GM12878 (cell line): ENCODE results near the gene FAM222B. TPM values are rescaled to one million over a fixed set of nuclear protein-coding genes. Genes with fewer than 3 reads are reported as not detected.

Experiments
- BCL11A ChIP-seq: IDR thresholded peaks from 2 replicates; pipeline ENCODE4 v1.6.1; 2011; ENCODE audit warnings: low read depth, low read length
- CBFB ChIP-seq: IDR thresholded peaks from 2 replicates; pipeline ENCODE4 v1.6.1; 2016; ENCODE audit warnings: antibody characterized with exemption, low read depth
- FOS ChIP-seq: IDR thresholded peaks from 3 replicates; pipeline ENCODE4 v1.6.1; 2011; ENCODE audit warnings: borderline replicate concordance; ENCODE audit not compliant: insufficient read length; ENCODE audit errors: extremely low read depth
- LARP7 ChIP-seq: fragments of 450-650 bp; IDR thresholded peaks from 2 replicates; pipeline ENCODE4 v1.6.1; 2017; ENCODE audit warnings: mild to moderate bottlenecking
- POLR2AphosphoS5 ChIP-seq: IDR thresholded peaks from 2 replicates; pipeline ENCODE4 v1.6.1; 2011; ENCODE audit warnings: mild to moderate bottlenecking, low read length, inconsistent platforms
- SMC3 ChIP-seq: IDR thresholded peaks from 2 replicates; pipeline ENCODE4 v1.6.1; 2011; ENCODE audit warnings: low read length, improper control_type of control experiment, borderline replicate concordance
- TCF12 ChIP-seq: IDR thresholded peaks from 2 replicates; pipeline ENCODE4 v1.6.1; 2011; ENCODE audit warnings: low read depth, mild to moderate bottlenecking, low read length
- YBX1 ChIP-seq: fragments of 450-650 bp; IDR thresholded peaks from 2 replicates; pipeline ENCODE4 v1.6.1; 2016; ENCODE audit warnings: antibody characterized with exemption
- YY1 ChIP-seq: IDR thresholded peaks from 2 replicates; pipeline ENCODE4 v1.6.1; 2011; ENCODE audit warnings: low read depth, mild to moderate bottlenecking, low read length
- ZNF274 ChIP-seq: IDR thresholded peaks from one replicate; pipeline ENCODE4 v1.8.0; 2011; ENCODE audit not compliant: insufficient read length, insufficient read depth
- polyA plus RNA-seq, 11 experiments: library from polyadenylated mRNA; depleted of rRNA in 4 of 11; unstranded in 6 of 11; stranded (reverse) in 5 of 11; fragments of >200 nt; fragmentation: Nextera tagmentation in 4 of 11; fragmentation: Illumina TruSeq in 1 of 11; extraction: Ambion mirVana in 4 of 11; extraction: Trizol in 1 of 11; gene quantifications; 1 replicate in 1 of 11; 2 replicates in 10 of 11; pipeline versions ENCODE4 v1.2.1 to v1.2.3, GENCODE V29; 2011 to 2016; ENCODE audit warnings: inconsistent platforms in 2 of 11, missing spikeins in 2 of 11, low read depth in 1 of 11
- total RNA-seq, 4 experiments: library from RNA; depleted of rRNA in 3 of 4; stranded (reverse); fragments of >200 nt in 3 of 4; fragmentation: Illumina TruSeq in 1 of 4; extraction: Trizol in 1 of 4; gene quantifications; 2 replicates each; pipeline versions ENCODE4 v1.2.1 to v1.2.3, GENCODE V29; 2013 to 2021
- TF ChIP-seq, protein P1 (sequence below), 3 experiments: IDR thresholded peaks in 2 of 3; conservative IDR thresholded peaks in 1 of 3; 2 replicates each; pipeline ENCODE4 v1.5.1; 2011; ENCODE audit warnings: low read depth in 3 of 3, low read length in 3 of 3, mild to moderate bottlenecking in 3 of 3, control low read depth in 2 of 3, moderate library complexity in 2 of 3, inconsistent platforms in 1 of 3, mixed read lengths in 1 of 3; ENCODE audit not compliant: control insufficient read depth in 2 of 3, insufficient read depth in 1 of 3; ENCODE audit errors: extremely low read depth in 1 of 3
- TF ChIP-seq, protein P2 (sequence below): fragments of 450-650 bp; IDR thresholded peaks from 2 replicates; pipeline ENCODE4 v1.6.1; 2016; ENCODE audit warnings: mild to moderate bottlenecking
- TF ChIP-seq, protein P3 (sequence below): IDR thresholded peaks from 2 replicates; pipeline ENCODE4 v1.6.1; 2012; ENCODE audit warnings: low read depth, low read length, improper control_type of control experiment
- TF ChIP-seq, protein P4 (sequence below): IDR thresholded peaks from 2 replicates; pipeline ENCODE4 v1.6.1; 2011; ENCODE audit warnings: mild to moderate bottlenecking, low read depth, low read length, moderate library complexity; ENCODE audit not compliant: insufficient replicate concordance
- TF ChIP-seq, protein P5 (sequence below): fragments of 450-650 bp; IDR thresholded peaks from 2 replicates; pipeline ENCODE4 v1.6.1; 2017; ENCODE audit warnings: mild to moderate bottlenecking, moderate library complexity
- TF ChIP-seq, protein P6 (sequence below): fragments of 450-650 bp; IDR thresholded peaks from 2 replicates; pipeline ENCODE4 v1.6.1; 2016; ENCODE audit warnings: mild to moderate bottlenecking

The FAM222B gene
- total and polyA plus RNA-seq, 10 of the 15 experiments (the other 5 are each of a cell fraction or from before 2014, with no cell fraction given): 2.8 to 18.3 (median 6.4) TPM

DNA sequence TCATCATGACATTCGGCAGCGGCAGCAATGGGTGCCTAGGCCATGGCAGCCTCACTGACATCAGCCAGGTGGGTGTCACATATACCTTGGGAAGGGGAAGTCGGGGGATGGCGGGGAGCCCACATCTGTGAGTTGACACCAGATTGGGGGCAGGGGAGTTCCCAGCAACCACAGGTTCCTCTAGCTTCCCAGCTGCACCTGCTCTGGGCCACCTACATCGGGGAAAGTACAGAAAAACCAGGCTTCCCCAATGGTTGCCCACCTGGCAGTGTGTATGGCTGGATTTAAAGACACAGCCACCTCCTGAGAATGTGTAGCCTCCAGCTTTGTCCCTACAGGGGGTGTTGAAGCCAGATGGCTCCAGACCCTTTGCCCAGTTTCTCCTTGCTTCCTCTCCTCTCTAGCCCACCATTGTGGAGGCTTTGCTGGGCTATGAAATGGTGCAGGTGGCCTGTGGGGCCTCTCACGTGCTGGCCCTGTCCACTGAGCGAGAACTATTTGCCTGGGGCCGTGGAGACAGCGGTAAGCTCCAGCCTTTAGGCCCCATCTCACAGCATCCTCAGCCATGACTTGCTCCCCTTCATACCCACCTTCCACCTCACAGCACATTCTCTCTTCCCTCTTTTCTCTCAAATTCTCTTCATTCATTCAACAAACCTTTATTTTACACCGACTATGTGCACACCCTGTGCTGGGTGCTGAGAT is 103.8 kb downstream of the FAM222B start (continued):
- TF ChIP-seq, protein P1, sequence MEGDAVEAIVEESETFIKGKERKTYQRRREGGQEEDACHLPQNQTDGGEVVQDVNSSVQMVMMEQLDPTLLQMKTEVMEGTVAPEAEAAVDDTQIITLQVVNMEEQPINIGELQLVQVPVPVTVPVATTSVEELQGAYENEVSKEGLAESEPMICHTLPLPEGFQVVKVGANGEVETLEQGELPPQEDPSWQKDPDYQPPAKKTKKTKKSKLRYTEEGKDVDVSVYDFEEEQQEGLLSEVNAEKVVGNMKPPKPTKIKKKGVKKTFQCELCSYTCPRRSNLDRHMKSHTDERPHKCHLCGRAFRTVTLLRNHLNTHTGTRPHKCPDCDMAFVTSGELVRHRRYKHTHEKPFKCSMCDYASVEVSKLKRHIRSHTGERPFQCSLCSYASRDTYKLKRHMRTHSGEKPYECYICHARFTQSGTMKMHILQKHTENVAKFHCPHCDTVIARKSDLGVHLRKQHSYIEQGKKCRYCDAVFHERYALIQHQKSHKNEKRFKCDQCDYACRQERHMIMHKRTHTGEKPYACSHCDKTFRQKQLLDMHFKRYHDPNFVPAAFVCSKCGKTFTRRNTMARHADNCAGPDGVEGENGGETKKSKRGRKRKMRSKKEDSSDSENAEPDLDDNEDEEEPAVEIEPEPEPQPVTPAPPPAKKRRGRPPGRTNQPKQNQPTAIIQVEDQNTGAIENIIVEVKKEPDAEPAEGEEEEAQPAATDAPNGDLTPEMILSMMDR (IDR thresholded peaks at IDR 0.05 in 2 of 3, conservative IDR thresholded peaks at IDR 0.05 in 1 of 3; ENCODE audit: control insufficient read depth in 2 of 3, extremely low read depth in 1 of 3, insufficient read depth in 1 of 3, low read depth in 3 of 3, low read length in 3 of 3): no peak
- TF ChIP-seq, protein P2, sequence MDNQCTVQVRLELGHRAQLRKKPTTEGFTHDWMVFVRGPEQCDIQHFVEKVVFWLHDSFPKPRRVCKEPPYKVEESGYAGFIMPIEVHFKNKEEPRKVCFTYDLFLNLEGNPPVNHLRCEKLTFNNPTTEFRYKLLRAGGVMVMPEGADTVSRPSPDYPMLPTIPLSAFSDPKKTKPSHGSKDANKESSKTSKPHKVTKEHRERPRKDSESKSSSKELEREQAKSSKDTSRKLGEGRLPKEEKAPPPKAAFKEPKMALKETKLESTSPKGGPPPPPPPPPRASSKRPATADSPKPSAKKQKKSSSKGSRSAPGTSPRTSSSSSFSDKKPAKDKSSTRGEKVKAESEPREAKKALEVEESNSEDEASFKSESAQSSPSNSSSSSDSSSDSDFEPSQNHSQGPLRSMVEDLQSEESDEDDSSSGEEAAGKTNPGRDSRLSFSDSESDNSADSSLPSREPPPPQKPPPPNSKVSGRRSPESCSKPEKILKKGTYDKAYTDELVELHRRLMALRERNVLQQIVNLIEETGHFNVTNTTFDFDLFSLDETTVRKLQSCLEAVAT: peak; percentile 7; the same call in 1 of the 2 replicates
- TF ChIP-seq ZNF274 (no peak), YY1 (peak; percentile 70), LARP7 (0 out of 2 replicates have a peak, but pooled peaks have one; percentile 3), BCL11A (peak; percentile 73), SMC3 (no peak), TCF12 (peak; percentile 100), YBX1 (no peak), CBFB (peak; percentile 91), POLR2AphosphoS5 (no peak), FOS (no peak)
- TF ChIP-seq, protein P3, sequence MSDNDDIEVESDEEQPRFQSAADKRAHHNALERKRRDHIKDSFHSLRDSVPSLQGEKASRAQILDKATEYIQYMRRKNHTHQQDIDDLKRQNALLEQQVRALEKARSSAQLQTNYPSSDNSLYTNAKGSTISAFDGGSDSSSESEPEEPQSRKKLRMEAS: no peak; the same call in 1 of the 2 replicates
- TF ChIP-seq, protein P4, sequence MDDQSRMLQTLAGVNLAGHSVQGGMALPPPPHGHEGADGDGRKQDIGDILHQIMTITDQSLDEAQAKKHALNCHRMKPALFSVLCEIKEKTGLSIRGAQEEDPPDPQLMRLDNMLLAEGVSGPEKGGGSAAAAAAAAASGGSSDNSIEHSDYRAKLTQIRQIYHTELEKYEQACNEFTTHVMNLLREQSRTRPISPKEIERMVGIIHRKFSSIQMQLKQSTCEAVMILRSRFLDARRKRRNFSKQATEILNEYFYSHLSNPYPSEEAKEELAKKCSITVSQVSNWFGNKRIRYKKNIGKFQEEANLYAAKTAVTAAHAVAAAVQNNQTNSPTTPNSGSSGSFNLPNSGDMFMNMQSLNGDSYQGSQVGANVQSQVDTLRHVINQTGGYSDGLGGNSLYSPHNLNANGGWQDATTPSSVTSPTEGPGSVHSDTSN: no peak
- TF ChIP-seq, protein P5, sequence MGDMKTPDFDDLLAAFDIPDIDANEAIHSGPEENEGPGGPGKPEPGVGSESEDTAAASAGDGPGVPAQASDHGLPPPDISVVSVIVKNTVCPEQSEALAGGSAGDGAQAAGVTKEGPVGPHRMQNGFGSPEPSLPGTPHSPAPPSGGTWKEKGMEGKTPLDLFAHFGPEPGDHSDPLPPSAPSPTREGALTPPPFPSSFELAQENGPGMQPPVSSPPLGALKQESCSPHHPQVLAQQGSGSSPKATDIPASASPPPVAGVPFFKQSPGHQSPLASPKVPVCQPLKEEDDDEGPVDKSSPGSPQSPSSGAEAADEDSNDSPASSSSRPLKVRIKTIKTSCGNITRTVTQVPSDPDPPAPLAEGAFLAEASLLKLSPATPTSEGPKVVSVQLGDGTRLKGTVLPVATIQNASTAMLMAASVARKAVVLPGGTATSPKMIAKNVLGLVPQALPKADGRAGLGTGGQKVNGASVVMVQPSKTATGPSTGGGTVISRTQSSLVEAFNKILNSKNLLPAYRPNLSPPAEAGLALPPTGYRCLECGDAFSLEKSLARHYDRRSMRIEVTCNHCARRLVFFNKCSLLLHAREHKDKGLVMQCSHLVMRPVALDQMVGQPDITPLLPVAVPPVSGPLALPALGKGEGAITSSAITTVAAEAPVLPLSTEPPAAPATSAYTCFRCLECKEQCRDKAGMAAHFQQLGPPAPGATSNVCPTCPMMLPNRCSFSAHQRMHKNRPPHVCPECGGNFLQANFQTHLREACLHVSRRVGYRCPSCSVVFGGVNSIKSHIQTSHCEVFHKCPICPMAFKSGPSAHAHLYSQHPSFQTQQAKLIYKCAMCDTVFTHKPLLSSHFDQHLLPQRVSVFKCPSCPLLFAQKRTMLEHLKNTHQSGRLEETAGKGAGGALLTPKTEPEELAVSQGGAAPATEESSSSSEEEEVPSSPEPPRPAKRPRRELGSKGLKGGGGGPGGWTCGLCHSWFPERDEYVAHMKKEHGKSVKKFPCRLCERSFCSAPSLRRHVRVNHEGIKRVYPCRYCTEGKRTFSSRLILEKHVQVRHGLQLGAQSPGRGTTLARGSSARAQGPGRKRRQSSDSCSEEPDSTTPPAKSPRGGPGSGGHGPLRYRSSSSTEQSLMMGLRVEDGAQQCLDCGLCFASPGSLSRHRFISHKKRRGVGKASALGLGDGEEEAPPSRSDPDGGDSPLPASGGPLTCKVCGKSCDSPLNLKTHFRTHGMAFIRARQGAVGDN: no peak
- TF ChIP-seq, protein P6, sequence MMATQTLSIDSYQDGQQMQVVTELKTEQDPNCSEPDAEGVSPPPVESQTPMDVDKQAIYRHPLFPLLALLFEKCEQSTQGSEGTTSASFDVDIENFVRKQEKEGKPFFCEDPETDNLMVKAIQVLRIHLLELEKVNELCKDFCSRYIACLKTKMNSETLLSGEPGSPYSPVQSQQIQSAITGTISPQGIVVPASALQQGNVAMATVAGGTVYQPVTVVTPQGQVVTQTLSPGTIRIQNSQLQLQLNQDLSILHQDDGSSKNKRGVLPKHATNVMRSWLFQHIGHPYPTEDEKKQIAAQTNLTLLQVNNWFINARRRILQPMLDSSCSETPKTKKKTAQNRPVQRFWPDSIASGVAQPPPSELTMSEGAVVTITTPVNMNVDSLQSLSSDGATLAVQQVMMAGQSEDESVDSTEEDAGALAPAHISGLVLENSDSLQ: no peak
